BE2C (cell line): Measurements from ENCODE around the gene NLRP13. TPM values are rescaled to one million over a fixed set of nuclear protein-coding genes. Genes with fewer than 3 reads are reported as not detected.

Experiments
- DNase-seq: peaks from one replicate; pipeline ENCODE4 v3.0.0-alpha.2; 2020
- H3K27me3 ChIP-seq: fragments of 250-450 bp; sonication (Bioruptor Pico); 2 replicates; pipeline ENCODE4 v1.5.1; 2020; ENCODE audit warnings: mild to moderate bottlenecking
- H3K36me3 ChIP-seq: fragments of 250-450 bp; sonication (Bioruptor Pico); 2 replicates; pipeline ENCODE4 v1.5.1; 2020; ENCODE audit warnings: mild to moderate bottlenecking
- H3K4me1 ChIP-seq: fragments of 250-450 bp; sonication (Bioruptor Pico); 2 replicates; pipeline ENCODE4 v1.5.1; 2020
- H3K4me3 ChIP-seq: 2 replicates; pipeline ENCODE4 v1.5.1; 2011; ENCODE audit warnings: low read depth, low read length
- H3K9me3 ChIP-seq: fragments of 250-450 bp; sonication (Bioruptor Pico); 2 replicates; pipeline ENCODE4 v1.5.1; 2020
- CTCF ChIP-seq: IDR thresholded peaks from 2 replicates; pipeline ENCODE4 v1.5.1; 2012; ENCODE audit warnings: mild to moderate bottlenecking, low read depth, low read length
- polyA plus RNA-seq: library from polyadenylated mRNA; unstranded; fragments of >200 nt; gene quantifications from one replicate; pipeline ENCODE4 v1.2.1, GENCODE V29; 2012; ENCODE audit warnings: low read depth, missing spikeins; ENCODE audit not compliant: insufficient read length, insufficient read depth

The NLRP13 gene
- polyA plus RNA-seq: not detected

GRCh38 chr19:55931936-55932386, at the start of gene NLRP13:
Gene NLRP13, minus strand, starts transcription at chr19:55932336. Its CDS starts 25 bp downstream, at chr19:55932311.
- TF ChIP-seq CTCF: no peak
- Histone ChIP-seq H3K36me3 (no peaks in the 10 kb centered on the region), H3K9me3 (no peaks in the 10 kb centered on the region), H3K4me1 (no peaks in the 10 kb centered on the region), H3K27me3 (peaks cover 22% of the 10 kb centered on the region), H3K4me3 (no peak within 1 kb of the TSS)
- DNase-seq: no peak

GRCh38 chr19:55980415-55980814, 48.3 kb upstream of the NLRP13 start:
- no peak for DNase-seq
- TF ChIP-seq CTCF: no peak
- no peaks in the 10 kb centered on the region for H3K4me1 ChIP-seq
- H3K9me3 ChIP-seq: no peaks in the 10 kb centered on the region
- no peak overlapping the region for H3K4me3 ChIP-seq
- no peaks in the 10 kb centered on the region for H3K36me3 ChIP-seq
- H3K27me3 ChIP-seq: no peaks in the 10 kb centered on the region

- H3K27me3 ChIP-seq: no peaks in the 10 kb centered on the region; the same call in 1 of the 2 replicates
- peaks cover 3% of the 10 kb centered on the region for H3K9me3 ChIP-seq
- no peak for DNase-seq
Observed at GRCh38 chr19:55973982-55974381, 41.8 kb upstream of the NLRP13 start.

GRCh38 chr19:55962186-55962585, 30.1 kb upstream of the NLRP13 start:
- no peaks in the 10 kb centered on the region for H3K9me3 ChIP-seq
- H3K27me3 ChIP-seq: peaks cover under 1% of the 10 kb centered on the region; the same call in 1 of the 2 replicates
- H3K4me1 ChIP-seq: no peaks in the 10 kb centered on the region
- no peak overlapping the region for H3K4me3 ChIP-seq
- no peaks in the 10 kb centered on the region for H3K36me3 ChIP-seq
- no peak for DNase-seq
- no peak for TF ChIP-seq CTCF

More at GRCh38 chr19:55973982-55974381, 41.8 kb upstream of the NLRP13 start:
- Histone ChIP-seq H3K36me3 (no peaks in the 10 kb centered on the region), H3K4me1 (no peaks in the 10 kb centered on the region), H3K4me3 (no peak overlapping the region)
- no peak for TF ChIP-seq CTCF

GRCh38 chr19:55959996-55960675, 28.0 kb upstream of the NLRP13 start:
- no peaks in the 10 kb centered on the region for H3K4me1 ChIP-seq
- no peak overlapping the region for H3K4me3 ChIP-seq
- no peaks in the 10 kb centered on the region for H3K36me3 ChIP-seq
- H3K9me3 ChIP-seq: no peaks in the 10 kb centered on the region
- H3K27me3 ChIP-seq: peaks cover 17% of the 10 kb centered on the region
- no peak for DNase-seq
- no peak for TF ChIP-seq CTCF

GRCh38 chr19:55958356-55958755, 26.2 kb upstream of the NLRP13 start:
- Histone ChIP-seq H3K27me3 (peaks cover 25% of the 10 kb centered on the region), H3K36me3 (no peaks in the 10 kb centered on the region), H3K4me3 (no peak overlapping the region), H3K4me1 (no peaks in the 10 kb centered on the region), H3K9me3 (no peaks in the 10 kb centered on the region)
- TF ChIP-seq CTCF: no peak
- no peak for DNase-seq
